GM19238 (cell line): Measurements from ENCODE around the gene CDKN2A.
A peak's percentile ranks its signal among the peaks of the same experiment; 100 is the strongest.
"Not testable (repeated sequence)": the region's sequence is repeated elsewhere in the genome, so short reads cannot be mapped to it uniquely, and the experiment has no call there.

Experiments
- DNase-seq: peaks from one replicate; pipeline ENCODE4 v3.0.0; 2011; ENCODE audit warnings: low spot score; ENCODE audit not compliant: insufficient read length

CDKN2A gene

GRCh38 chr9:21982861-21983560, 11.2 kb downstream of the CDKN2A start:
- DNase-seq: no peak

GRCh38 chr9:21982391-21982790, 11.8 kb downstream of the CDKN2A start:
- DNase-seq: no peak

DNA sequence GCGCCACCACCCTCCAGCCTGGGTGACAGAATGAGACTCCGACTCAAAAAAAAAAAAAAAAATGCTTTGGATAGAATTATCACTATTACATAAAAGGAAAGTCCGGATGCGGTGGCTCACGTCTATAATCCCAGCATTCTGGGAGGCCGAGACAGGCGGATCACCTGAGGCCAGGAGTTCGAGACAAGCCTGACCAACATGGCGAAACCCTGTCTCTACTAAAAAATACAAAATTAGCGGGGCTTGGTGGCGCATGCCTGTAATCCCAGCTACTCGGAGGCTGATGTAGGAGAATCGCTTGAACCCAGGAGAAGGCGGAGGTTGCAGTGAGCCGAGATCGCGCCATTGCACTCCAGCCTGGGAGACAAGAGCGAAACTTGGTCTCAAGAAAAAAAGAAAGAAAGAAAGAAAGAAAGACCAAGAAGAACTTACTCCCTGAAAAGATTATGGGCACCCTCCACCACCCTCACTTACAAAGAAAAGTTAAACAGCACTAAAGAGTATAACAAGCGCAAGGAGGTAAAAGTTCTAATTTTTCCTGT, 17.8 kb downstream of the CDKN2A start:
- no peak for DNase-seq

- no peak for DNase-seq
Observed at GRCh38 chr9:21974722-21975409, 19.3 kb downstream of the CDKN2A start.

DNA sequence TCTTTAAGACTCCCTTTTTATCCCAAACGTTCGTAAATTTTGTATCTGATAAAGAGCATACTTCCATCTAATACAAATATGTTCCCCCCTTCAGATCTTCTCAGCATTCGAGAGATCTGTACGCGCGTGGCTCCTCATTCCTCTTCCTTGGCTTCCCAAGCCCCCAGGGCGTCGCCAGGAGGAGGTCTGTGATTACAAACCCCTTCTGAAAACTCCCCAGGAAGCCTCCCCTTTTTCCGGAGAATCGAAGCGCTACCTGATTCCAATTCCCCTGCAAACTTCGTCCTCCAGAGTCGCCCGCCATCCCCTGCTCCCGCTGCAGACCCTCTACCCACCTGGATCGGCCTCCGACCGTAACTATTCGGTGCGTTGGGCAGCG, 19.9 kb downstream of the CDKN2A start:
- DNase-seq: no peak

GRCh38 chr9:21972361-21972760, 21.8 kb downstream of the CDKN2A start:
- no peak for DNase-seq

GRCh38 chr9:21970800-21971640, 23.2 kb downstream of the CDKN2A start:
- no peak for DNase-seq

DNA sequence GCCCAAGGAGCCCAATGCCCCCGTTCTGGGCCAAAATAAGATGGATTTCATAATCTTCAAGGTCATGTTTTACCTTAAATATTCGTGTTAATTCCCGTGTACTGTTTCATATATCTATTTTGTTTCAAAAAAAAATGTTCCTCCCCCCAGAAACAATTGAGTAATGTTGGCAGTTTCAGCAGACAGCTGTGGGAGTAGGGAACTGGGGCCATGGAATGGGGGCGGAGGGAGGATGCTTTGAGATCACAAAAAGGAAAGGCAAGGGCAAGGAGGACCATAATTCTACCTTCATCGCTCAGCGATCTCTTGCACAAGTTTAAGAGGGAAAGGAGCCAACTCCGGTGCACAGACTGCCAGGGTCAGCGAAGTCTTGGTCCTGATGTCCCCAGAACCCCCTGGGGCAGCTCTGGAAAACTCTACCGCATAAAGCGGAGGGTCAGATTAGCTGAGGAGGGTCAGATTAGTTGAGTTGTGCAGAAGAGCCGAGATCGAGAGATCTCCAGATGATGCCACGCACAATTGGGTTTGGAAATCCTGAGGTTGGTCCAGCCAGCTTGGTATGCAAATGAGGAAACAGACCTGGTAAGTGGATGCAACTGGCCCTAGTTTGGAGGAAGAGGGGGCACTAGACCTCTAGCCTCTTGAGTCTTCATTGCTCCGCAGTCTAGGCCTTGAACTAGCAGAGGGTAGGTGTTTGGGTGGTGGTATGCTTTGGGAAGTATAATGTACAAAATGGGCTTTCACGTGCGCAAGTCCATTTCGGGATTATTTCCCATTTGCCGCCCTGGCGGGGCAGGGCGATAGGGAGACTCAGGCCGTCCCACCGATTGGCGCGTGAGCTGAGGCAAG, 24.0 kb downstream of the CDKN2A start:
- DNase-seq: no peak

GRCh38 chr9:21969011-21969940, 24.9 kb downstream of the CDKN2A start:
- DNase-seq: no peak

GRCh38 chr9:21968331-21969010, 25.7 kb downstream of the CDKN2A start:
- no peak for DNase-seq

DNA sequence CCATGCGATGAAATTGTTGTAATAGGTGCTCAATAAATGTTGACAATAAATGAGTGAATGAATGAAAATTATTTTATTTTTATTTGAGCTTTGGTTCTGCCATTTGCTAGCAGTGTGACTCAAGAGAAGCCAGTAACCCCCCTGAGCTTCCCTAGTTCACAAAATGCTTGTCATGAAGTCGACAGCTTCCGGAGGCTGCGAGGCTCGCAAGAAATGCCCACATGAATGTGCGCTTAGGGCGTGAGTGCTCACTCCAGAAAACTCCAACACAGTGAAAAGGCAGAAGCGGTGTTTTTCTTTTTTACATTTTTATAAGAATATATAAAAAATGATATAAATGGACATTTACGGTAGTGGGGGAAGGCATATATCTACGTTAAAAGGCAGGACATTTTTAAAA, 26.5 kb downstream of the CDKN2A start:
- DNase-seq: no peak

DNA sequence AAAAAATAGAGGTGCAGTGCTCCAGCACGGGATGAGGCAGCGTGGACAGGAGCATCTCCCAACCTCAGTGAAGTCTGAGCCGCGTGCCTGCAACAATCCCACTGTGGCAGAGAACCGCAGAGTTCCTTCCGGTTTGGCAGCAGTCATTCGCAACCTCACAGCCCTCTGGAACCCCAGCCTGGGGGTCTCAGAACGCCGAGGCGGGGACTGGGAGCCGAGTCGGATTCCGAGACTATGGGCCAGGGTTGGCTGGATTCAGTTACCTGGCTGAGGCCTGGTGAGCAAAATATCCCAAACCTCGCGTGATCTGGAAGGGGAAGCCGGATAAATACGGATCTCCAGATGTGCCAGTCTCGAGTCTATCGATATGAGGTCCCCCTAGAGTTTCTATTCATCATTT, 27.0 kb downstream of the CDKN2A start:
- no peak for DNase-seq

DNA sequence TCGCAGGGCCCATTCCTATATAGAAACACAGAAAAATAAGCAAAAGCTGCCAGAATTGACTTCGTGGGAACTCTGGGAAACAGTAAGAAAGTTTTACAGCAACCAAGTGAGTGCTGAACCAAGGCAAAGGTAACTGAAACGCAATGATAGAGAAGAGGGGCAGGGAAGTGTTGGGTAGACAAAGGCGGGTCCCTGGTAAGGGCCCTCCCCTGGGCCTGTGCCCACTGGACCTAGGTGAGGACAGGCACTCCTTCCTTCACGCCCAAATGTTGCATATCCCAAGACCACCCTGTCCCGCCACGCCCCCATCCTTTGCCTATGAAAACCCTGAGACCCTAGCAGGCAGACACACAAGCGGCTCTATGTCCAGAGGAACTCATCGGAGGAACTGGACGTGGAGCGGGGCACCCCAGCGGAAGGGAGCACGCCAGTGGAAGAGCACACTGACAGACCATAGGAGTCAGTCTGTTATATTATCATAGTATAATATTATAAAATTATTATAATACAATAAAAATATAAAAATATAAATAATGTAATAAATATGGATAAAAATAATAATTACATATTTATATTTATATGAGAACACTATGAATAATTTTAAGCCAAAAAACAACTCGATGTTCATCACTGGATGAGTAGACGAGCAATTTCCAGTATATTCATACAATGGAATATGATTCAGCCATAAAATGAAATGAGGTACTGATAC, 27.9 kb downstream of the CDKN2A start:
- DNase-seq: no peak

GRCh38 chr9:21965401-21965951, 28.7 kb downstream of the CDKN2A start:
- DNase-seq: peak; percentile 58

DNA sequence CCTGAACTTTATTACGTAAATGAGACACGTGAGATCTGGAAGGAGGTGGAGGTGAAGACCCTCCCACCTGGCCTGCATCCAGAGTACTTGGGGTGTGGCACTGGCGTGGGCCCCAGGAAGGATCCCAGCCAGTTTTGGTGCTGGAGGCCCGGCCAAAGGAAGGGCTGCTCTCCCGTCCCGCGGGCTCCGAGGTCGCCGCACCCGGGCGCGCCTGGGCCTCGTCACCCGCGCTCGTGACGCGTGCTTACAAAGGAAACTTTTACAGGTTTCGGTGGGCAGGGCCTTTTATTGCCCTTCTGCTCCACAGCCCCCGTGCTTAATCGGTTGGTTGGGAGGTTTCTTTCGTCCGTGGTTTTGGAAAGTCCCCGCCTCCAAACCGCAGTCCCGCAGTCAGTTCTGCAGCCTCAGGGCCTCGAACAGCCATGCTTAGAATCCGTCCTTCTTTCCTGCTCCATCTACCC, 29.2 kb downstream of the CDKN2A start:
- peak; percentile 32 for DNase-seq

DNA sequence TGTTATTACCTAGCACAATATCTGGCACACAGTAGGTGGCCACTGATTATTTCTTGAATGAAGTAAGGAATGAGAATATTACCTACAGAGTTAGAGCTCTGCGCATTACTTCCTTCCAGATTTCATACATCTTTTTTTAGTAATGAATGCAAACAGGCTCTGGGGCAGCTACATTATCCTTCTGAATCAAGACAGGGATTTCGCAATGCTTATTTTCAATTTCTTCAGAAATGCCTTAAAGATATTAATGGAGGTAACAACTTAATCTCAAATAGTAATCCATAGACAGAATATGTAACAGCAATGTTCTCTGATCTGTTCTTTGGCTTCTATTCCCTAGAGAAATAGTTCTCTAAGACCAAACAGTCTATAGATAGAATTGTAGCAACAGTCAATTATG, 32.6 kb downstream of the CDKN2A start:
- DNase-seq: no peak

- not testable (repeated sequence) for DNase-seq
Observed at GRCh38 chr9:21959268-21959667, 34.9 kb downstream of the CDKN2A start.

DNA sequence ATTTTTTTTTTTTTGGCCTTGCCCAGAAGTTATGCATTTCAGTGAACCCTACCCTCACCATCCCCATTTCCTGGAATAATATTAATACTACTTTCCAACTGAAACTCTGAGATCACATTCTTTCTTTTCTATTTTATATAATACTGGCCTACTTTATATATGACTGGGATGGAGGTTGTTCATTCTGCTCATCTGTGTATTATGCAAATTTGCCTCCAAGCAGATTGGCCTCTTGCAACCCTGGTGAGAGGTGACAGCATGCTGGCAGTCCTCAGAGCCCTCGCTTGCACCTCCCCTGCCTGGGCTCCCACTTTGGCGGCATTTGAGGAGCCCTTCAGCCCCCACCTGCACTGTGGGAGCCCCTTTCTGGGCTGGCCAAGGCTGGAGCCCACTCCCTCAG, 35.4 kb downstream of the CDKN2A start:
- DNase-seq: no peak
